Mesodermal cell (in vitro differentiated cells): ENCODE results near the gene TMEM183A.

Experiments
- H3K27ac ChIP-seq: 2 replicates; pipeline ENCODE4 v1.7.0; 2013; ENCODE audit warnings: mild to moderate bottlenecking, low read depth, low read length, moderate library complexity; ENCODE audit not compliant: severe bottlenecking
- H3K36me3 ChIP-seq: 2 replicates; pipeline ENCODE4 v1.7.1; 2013; ENCODE audit warnings: mild to moderate bottlenecking, low read length, moderate library complexity; ENCODE audit not compliant: control insufficient read depth, insufficient read depth
- H3K4me1 ChIP-seq: one replicate; pipeline ENCODE4 v1.7.1; 2013; ENCODE audit warnings: mild to moderate bottlenecking, low read length; ENCODE audit not compliant: insufficient read depth, control insufficient read depth, poor library complexity, severe bottlenecking
- H3K4me3 ChIP-seq: 2 replicates; pipeline ENCODE4 v1.7.0; 2013; ENCODE audit warnings: low read length, control low read depth, mild to moderate bottlenecking; ENCODE audit not compliant: insufficient read depth, poor library complexity, severe bottlenecking; ENCODE audit errors: extremely low read depth
- H3K9me3 ChIP-seq: 2 replicates; pipeline ENCODE4 v1.7.1; 2013; ENCODE audit warnings: mild to moderate bottlenecking, low read length, moderate library complexity; ENCODE audit not compliant: control insufficient read depth
- WGBS, 2 experiments: methylation state at CpG; one replicate each; pipeline ENCODE4 v1.1.5; 2013; ENCODE audit warnings: missing lambda C conversion rate in 2 of 2; ENCODE audit not compliant: insufficient coverage in 2 of 2; 5-methylcytosine and 5-hydroxymethylcytosine counted together

The TMEM183A gene

DNA sequence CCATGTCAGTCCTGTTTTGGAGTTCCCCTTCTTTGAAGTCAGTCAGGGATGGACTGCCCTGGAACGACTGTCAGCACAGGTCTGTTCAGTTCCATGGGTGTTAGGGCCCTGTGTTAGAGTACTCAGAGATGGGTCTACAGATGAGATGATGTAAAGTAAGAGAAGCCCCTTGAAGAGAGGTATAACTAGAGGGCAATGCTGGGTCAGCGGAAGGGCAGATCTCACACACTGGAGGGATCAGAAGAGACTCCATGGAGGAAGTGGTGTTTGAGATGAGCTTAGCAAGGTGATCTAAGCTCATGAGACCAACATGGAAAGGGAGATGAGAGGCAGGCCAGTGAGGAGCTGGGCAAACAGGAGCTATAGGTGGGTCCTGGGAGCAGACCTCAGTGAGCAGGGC, 26.7 kb downstream of the TMEM183A start:
- WGBS, 2 experiments, result 92 to 100% methylated on average over 1 to 2 of the region's 2 CpGs
- Histone ChIP-seq H3K4me3 (no peak overlapping the region), H3K9me3 (no peaks in the 10 kb centered on the region), H3K4me1 (peaks cover 12% of the 10 kb centered on the region), H3K27ac (no peak overlapping the region), H3K36me3 (no peaks in the 10 kb centered on the region)

DNA sequence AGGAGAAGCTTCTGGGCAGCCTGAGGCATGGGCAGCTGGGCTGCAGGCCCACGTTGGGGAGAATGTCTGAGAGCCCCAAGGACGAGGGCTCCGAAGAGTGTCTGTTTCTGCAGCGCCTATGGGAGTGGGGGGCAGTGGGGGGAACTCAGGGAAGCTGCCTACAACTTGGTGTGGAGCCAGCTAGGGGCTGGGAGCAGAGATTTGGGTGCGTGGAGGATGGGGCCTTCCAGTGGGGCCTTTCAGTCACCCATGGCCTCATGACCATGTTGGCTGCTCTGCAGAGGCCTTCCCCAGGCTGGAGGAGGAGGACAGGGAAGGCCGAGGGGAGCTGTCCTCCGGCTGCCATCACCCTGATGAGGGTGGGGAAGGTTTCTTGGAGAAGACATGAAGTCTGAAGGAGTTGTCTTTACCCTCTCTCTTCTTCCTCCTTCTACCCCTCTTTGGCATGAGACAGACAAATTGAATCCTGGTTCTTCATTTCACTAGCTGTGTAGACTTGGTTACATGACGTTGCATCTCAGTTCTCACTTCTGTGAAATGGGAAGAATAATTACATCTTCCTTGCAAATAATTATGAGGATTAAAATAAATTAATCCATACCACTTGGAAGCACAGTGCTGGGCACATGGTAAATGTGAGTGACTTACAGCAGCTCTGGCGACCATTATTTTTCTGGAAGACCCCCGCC, 27.4 kb downstream of the TMEM183A start:
- WGBS, 2 experiments, result 85 to 97% methylated on average over 5 to 7 of the region's 10 CpGs
- no peak overlapping the region for H3K27ac ChIP-seq
- no peak overlapping the region for H3K4me3 ChIP-seq
- no peaks in the 10 kb centered on the region for H3K36me3 ChIP-seq
- H3K4me1 ChIP-seq, result peaks cover 12% of the 10 kb centered on the region
- H3K9me3 ChIP-seq, result no peaks in the 10 kb centered on the region

DNA sequence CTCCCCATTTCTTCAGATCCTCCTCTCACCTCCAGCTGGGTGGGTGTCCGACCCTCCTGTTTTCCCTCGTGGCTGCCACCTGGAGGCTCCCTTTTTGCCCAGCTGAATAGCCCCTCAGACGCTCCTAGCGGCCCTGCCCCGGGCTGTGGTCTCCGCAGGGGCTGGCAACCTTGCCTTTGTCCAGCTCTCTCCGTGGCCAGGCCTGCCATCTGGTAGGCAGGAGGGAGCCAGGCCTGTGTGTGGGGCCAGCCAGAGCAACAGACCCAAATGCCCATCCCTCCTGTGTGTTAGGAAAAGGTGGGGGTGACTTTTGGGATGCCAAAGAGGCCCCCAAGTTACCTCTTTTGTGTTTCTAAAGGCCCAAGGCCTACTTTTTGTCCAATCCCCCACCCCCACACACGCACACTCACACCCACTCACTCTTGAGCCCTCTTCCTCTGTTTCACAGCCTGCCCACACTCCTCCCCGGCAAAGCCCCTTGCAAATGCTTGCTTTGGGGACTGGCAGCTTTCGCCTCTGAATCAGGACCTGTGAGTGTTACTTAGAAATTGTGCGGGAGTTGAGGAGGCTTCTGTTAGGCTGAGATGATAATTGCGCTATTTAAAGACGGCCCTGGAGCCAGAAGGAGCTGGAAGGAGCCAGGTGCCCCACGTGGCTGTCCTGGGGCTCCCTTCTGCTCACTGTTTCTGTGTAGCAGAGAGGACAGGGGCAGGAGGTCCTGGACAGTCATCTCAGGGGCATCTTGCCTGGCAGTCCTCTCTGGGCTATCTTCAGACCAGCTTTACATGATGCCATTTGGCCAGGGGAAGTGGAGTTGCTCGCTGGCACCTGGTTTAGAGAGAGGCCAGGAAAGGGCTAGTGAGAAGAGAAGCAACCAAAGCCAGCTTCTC, 28.2 kb downstream of the TMEM183A start:
- H3K27ac ChIP-seq, result no peak overlapping the region
- WGBS, 2 experiments, result 79 to 82% methylated on average over 13 to 14 of the region's 15 CpGs
- no peak overlapping the region for H3K4me3 ChIP-seq
- H3K4me1 ChIP-seq, result peaks cover 18% of the 10 kb centered on the region
- no peaks in the 10 kb centered on the region for H3K9me3 ChIP-seq
- no peaks in the 10 kb centered on the region for H3K36me3 ChIP-seq

DNA sequence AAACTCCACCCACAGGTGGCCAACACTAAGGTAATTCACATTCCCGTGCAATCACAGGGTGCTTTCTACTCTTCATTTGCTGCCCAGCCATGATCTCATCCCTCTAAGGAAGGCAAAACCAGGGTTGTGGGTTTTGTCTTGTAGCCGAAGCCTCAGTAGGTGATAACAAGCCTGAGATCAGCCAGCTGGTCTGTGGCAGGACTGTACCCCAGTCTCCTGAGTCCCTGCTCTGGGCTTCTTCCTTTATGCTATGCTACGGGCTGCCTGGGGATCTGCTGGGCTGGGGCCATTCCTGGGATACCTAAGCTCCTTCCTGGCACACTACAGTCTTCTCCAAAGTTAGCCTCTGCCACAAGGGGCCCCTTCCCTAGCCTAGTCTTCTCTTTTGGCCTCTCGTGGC, 29.0 kb downstream of the TMEM183A start:
- no peaks in the 10 kb centered on the region for H3K9me3 ChIP-seq
- H3K4me1 ChIP-seq, result peaks cover 22% of the 10 kb centered on the region
- H3K27ac ChIP-seq, result no peak overlapping the region
- no peak overlapping the region for H3K4me3 ChIP-seq
- H3K36me3 ChIP-seq, result no peaks in the 10 kb centered on the region
- 69 to 80% methylated on average over 2 of the region's 4 CpGs for WGBS, 2 experiments

DNA sequence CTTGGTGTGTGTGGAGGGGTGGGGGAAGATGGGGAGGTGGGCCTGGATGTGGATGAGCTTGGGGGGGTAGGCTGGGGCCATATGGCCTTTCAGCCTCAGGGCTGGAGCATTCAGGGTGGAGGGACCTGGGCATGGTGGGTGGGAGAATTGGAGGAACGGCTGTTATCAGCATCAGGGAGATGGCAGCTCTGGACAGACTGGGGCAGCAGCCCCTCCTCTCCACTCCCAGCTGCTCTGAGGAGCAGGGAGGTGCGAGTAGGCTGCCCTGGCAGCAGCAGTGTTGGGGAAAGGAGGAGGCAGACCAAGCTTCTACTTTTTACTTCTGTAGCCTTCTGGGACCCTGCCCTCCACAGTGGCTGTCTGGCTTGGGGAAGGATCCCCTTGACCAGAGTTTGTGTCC, 29.4 kb downstream of the TMEM183A start:
- Histone ChIP-seq H3K27ac (no peak overlapping the region), H3K4me1 (peaks cover 22% of the 10 kb centered on the region), H3K4me3 (no peak overlapping the region), H3K9me3 (no peaks in the 10 kb centered on the region), H3K36me3 (no peaks in the 10 kb centered on the region)
- WGBS, 2 experiments, result 67% methylated on average over 1 of the region's 2 CpGs; no CpG with 5 or more reads in 1 of the 2 experiments

DNA sequence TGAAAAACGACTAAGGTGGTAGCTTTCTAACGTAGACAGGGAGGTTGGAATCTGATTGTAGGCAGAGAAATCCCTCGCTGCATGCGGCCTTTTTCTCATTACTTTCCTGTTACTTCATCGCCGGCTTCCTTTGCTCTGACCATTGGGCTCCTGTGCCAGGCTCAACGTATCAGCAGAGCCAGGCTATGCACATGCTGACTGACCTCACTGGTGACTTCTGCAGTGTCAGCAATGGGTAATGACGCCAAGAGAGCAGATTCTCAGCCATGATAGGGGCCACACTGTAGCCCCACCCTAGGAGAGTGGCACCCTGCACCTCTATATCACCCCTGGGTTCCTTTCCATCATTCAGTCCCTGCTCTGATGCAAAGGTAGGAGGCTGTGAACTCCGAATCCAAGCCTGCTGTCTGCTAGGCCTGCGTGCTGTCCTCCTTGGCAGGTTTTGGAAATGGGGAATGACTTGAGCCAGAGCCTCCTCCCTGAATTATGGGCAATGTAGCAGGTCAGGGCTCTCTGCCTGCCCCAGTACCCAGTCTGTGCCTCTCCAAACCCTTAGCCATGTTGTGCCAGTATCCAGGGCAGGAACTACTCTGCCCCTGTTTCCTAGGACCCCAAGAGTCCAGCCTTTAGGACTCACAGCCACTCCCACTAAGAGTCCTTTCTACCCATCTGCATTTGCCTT, 30.5 kb downstream of the TMEM183A start:
- H3K4me3 ChIP-seq, result no peak overlapping the region
- H3K36me3 ChIP-seq, result no peaks in the 10 kb centered on the region
- 87 to 94% methylated on average over 9 to 10 of the region's 10 CpGs for WGBS, 2 experiments
- no peak overlapping the region for H3K27ac ChIP-seq
- H3K4me1 ChIP-seq, result peaks cover 22% of the 10 kb centered on the region
- no peaks in the 10 kb centered on the region for H3K9me3 ChIP-seq

DNA sequence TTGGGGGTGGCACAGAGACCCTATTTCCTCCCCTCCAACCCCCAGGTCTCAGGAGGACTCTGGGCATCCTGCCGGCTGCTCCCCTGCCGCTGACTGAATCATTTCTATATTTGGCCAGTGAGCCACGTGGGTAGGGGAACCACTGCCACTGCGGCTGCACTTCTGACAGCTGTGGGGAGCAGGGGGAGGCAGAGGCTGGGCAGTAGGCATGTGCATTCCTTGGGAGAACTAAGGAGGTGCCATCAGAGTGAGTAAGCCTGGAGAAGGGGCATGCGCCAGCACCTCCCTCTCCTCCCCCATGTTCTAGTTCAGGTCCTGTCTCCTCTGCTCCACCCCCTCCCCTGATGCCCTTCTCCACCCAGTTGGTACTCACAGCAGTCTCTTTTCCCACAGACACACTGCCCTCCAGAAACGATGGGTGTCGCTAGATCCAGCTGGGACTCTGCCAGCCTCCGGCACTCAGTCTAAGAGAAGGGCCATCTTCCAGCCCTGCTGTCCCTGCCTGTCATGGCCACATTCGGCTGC, 31.1 kb downstream of the TMEM183A start:
- Histone ChIP-seq H3K27ac (no peak overlapping the region), H3K4me3 (no peak overlapping the region), H3K4me1 (peaks cover 22% of the 10 kb centered on the region), H3K36me3 (no peaks in the 10 kb centered on the region), H3K9me3 (no peaks in the 10 kb centered on the region)
- 87 to 93% methylated on average over 4 to 6 of the region's 9 CpGs for WGBS, 2 experiments

DNA sequence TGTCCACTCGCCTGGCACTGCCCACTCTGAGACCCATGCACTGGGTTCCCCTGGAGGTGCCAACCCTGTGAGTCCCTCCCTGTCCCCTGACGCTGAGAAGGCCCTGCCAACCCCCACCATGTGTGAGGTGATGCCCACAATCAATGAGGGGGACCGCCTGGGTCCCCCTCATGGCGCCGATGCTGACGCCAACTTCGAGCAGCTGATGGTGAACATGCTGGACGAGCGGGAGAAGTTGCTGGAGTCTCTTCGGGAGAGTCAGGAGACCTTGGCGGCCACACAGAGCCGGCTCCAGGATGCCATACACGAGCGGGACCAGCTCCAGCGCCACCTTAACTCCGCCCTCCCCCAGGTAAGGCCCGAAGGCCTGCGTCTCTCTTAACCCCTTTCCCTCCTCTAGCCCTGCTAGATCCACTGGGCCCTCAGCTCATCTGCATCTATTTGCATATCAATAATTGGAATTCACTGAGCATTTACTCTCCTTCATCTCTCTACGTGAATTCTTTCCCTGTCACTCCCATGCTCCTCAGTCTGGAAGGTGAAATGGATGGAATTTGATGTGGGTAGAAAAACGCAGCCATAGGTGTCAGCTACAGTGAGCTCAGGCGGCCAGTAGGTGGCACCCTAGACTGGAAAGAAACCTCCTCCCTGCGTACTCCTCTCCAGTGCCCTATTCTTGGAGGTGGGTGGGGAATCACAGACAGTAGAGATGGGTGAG, 31.9 kb downstream of the TMEM183A start:
- Histone ChIP-seq H3K27ac (peak overlapping the region; percentile 54), H3K9me3 (no peaks in the 10 kb centered on the region), H3K36me3 (no peaks in the 10 kb centered on the region), H3K4me1 (peaks cover 22% of the 10 kb centered on the region), H3K4me3 (no peak overlapping the region)
- WGBS, 2 experiments, result 74 to 82% methylated on average over 14 to 16 of the region's 22 CpGs

DNA sequence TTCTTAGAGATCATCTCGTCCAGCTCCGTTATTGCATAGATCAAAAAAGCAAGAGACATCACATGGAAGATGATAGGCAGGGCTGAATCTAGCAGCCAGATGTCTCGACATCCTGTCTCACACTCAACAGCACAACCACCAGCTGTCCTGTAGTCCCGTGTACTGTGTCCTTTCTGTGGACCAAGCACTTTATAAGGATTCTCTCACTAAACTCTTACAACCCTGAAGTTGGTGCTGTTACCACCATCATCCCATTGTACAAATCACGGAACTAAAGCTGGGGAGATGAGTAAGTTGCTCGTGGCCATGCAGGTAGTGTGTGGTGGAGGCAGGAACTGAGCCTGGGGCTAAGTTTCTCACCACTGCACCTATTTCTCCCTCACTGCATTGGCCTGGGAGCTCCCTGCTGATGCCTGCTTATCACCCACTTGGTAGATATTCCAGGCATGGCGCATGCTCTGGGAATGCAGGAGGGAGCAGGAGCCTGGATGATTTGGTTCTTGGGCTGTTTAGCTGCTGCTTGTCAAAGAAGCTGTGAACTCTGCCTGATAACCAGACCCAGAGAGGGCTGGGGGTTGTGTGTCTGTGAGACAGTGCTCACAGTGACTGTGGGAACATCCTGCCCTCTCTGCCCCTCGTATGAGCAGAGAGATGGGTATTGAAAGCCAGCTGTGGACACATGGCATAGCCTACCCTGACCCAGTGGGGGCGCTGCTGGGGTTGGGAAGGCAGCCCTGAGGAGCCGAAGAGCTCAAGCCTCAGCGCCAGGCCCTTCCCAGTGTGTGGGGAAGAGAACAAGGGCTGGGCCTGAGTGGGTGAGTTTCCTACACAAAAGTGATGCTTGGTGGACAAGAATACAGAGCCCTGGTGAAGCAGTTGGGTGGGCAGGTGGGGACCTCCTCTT, 32.7 kb downstream of the TMEM183A start:
- Histone ChIP-seq H3K4me1 (peaks cover 22% of the 10 kb centered on the region), H3K27ac (peak overlapping the region; percentile 54), H3K36me3 (no peaks in the 10 kb centered on the region), H3K4me3 (no peak overlapping the region), H3K9me3 (no peaks in the 10 kb centered on the region)
- WGBS, 2 experiments, result 35 to 62% methylated on average over 7 to 8 of the region's 11 CpGs
